HepG2 (cell line): ENCODE measurements around the gene ITCH. TPM values are rescaled to one million over a fixed set of nuclear protein-coding genes. Genes with fewer than 3 reads are reported as not detected.
"Not testable (repeated sequence)": the region's sequence is repeated elsewhere in the genome, so short reads cannot be mapped to it uniquely, and the experiment has no call there.

ENCODE experiments used
- ETV5 ChIP-seq: IDR thresholded peaks from 2 replicates; pipeline ENCODE4 v1.6.1; 2018; ENCODE audit warnings: missing biosample characterization, missing genetic modification reagents, inconsistent platforms, borderline replicate concordance
- NRL ChIP-seq: sonication (generic); formaldehyde crosslinking; IDR thresholded peaks from 2 replicates; pipeline ENCODE4 v1.5.0; 2020; ENCODE audit warnings: missing genetic modification reagents, mild to moderate bottlenecking, moderate library complexity, borderline replicate concordance
- POGZ ChIP-seq: sonication (generic); formaldehyde crosslinking; IDR thresholded peaks from 2 replicates; pipeline ENCODE4 v1.4.0; 2020; ENCODE audit warnings: mild to moderate bottlenecking, missing genetic modification reagents
- PPARG ChIP-seq: conservative IDR thresholded peaks from 2 replicates; pipeline ENCODE4 v1.6.1; 2016; ENCODE audit warnings: missing biosample characterization, missing genetic modification reagents
- SALL1 ChIP-seq: sonication (generic); formaldehyde crosslinking; IDR thresholded peaks from 2 replicates; pipeline ENCODE4 v1.8.0; 2022; ENCODE audit warnings: mild to moderate bottlenecking, missing genetic modification reagents
- SETDB1 ChIP-seq: sonication (generic); formaldehyde crosslinking; IDR thresholded peaks from 2 replicates; pipeline ENCODE4 v1.5.1; 2020; ENCODE audit warnings: missing genetic modification reagents, mild to moderate bottlenecking, borderline replicate concordance
- SMYD3 ChIP-seq: sonication (generic); formaldehyde crosslinking; IDR thresholded peaks from 2 replicates; pipeline ENCODE4 v1.8.1; 2023; ENCODE audit warnings: mild to moderate bottlenecking, missing genetic modification reagents
- SOX13 ChIP-seq, 3 experiments: fragments of 450-650 bp in 1 of 3; sonication (generic) in 1 of 3; formaldehyde crosslinking in 1 of 3; IDR thresholded peaks in 2 of 3; conservative IDR thresholded peaks in 1 of 3; 2 replicates each; pipeline versions ENCODE4 v1.5.0 to v1.6.1; 2016 to 2020; ENCODE audit warnings: antibody characterized with exemption in 1 of 3, mild to moderate bottlenecking in 1 of 3, missing compliant biosample characterization in 1 of 3, missing genetic modification reagents in 1 of 3, moderate library complexity in 1 of 3
- SRY ChIP-seq: sonication (generic); formaldehyde crosslinking; IDR thresholded peaks from 2 replicates; pipeline ENCODE4 v1.8.0; 2022; ENCODE audit warnings: mild to moderate bottlenecking, missing genetic modification reagents
- ZMYM4 ChIP-seq: sonication (generic); formaldehyde crosslinking; IDR thresholded peaks from 2 replicates; pipeline ENCODE4 v1.8.1; 2023; ENCODE audit warnings: mild to moderate bottlenecking, missing genetic modification reagents
- ZNF18 ChIP-seq: sonication (generic); formaldehyde crosslinking; IDR thresholded peaks from 2 replicates; pipeline ENCODE4 v1.8.0; 2022; ENCODE audit warnings: mild to moderate bottlenecking, missing genetic modification reagents; ENCODE audit not compliant: insufficient replicate concordance
- ZNF362 ChIP-seq: sonication (generic); formaldehyde crosslinking; IDR thresholded peaks from 2 replicates; pipeline ENCODE4 v1.4.0; 2020; ENCODE audit warnings: missing genetic modification reagents, mild to moderate bottlenecking, borderline replicate concordance
- polyA plus RNA-seq, 8 experiments: library from polyadenylated mRNA; depleted of rRNA in 3 of 8; stranded (reverse) in 7 of 8; unstranded in 1 of 8; fragments of >200 nt; fragmentation: Illumina TruSeq in 4 of 8; extraction: Trizol in 4 of 8; gene quantifications; 2 replicates each; pipeline versions ENCODE4 v1.2.1 to v1.2.3, GENCODE V29; 2011 to 2016; ENCODE audit warnings: low read depth in 4 of 8, missing spikeins in 1 of 8, mixed read lengths in 1 of 8; ENCODE audit not compliant: insufficient read depth in 1 of 8
- total RNA-seq, 5 experiments: library from RNA; depleted of rRNA; stranded (reverse); fragments of >200 nt; fragmentation: Illumina TruSeq; extraction: Trizol; gene quantifications; 2 replicates each; pipeline ENCODE4 v1.2.3, GENCODE V29; 2016; ENCODE audit warnings: low read depth in 1 of 5
- TF ChIP-seq, protein P1 (sequence below): sonication (generic); formaldehyde crosslinking; IDR thresholded peaks from 2 replicates; pipeline ENCODE4 v1.5.0; 2020; ENCODE audit warnings: missing genetic modification reagents, mild to moderate bottlenecking, borderline replicate concordance
- TF ChIP-seq, protein P2 (sequence below): IDR thresholded peaks from 2 replicates; pipeline ENCODE4 v1.6.1; 2016; ENCODE audit warnings: low read depth
- TF ChIP-seq, protein P3 (sequence below): sonication (generic); formaldehyde crosslinking; IDR thresholded peaks from 2 replicates; pipeline ENCODE4 v1.5.1; 2020; ENCODE audit warnings: mild to moderate bottlenecking, missing genetic modification reagents, borderline replicate concordance

The ITCH gene
- total and polyA plus RNA-seq, 2 of the 13 experiments (the other 11 are each of a cell fraction or from before 2014, with no cell fraction given) = 20.5 to 112 TPM

DNA sequence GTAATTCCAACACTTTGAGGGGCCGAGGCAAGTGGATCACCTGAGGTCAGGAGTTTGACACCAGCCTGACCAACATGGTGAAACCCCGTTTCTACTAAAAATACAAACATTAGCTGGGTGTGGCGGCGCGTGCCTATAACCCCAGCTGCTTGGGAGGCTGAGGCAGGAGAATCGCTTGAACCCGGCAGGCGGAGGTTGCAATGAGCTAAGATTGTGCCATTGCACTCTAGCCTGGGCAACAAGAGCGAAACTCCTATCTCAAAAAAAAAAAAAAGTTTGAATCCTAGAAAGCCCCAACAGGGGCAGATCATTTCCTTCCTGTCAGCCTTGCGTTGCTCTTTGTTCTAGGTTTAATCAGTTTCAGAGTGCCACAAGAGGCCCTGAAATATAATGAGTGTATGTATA lies 42.2 kb downstream of the ITCH start (continued):
- TF ChIP-seq SRY (CRISPR knock-in tag) (peak; percentile 48; the same call in 1 of the 2 replicates), ZNF362 (peak; percentile 89), ZNF18 (peak; percentile 41), NRL (peak; percentile 39; the same call in 1 of the 2 replicates), PPARG (CRISPR knock-in tag) (0 out of 2 replicates have a peak, but pooled peaks have one; percentile 22), SALL1 (CRISPR knock-in tag) (peak; percentile 45; the same call in 1 of the 2 replicates), ZMYM4 (CRISPR knock-in tag) (peak; percentile 38; the same call in 1 of the 2 replicates), SETDB1 (CRISPR knock-in tag) (0 out of 2 replicates have a peak, but pooled peaks have one; percentile 50), ETV5 (CRISPR knock-in tag) (peak; percentile 81; the same call in 1 of the 2 replicates), SMYD3 (0 out of 2 replicates have a peak, but pooled peaks have one; percentile 14), SOX13 (CRISPR knock-in tag; conservative IDR thresholded peaks at IDR 0.05 in 1 of 2, IDR thresholded peaks at IDR 0.05 in 1 of 2) (peak in 1 of 2 experiments; percentile 13; a peak in 1 of 4 replicates), POGZ (0 out of 2 replicates have a peak, but pooled peaks have one; percentile 42)
- TF ChIP-seq, protein P1, sequence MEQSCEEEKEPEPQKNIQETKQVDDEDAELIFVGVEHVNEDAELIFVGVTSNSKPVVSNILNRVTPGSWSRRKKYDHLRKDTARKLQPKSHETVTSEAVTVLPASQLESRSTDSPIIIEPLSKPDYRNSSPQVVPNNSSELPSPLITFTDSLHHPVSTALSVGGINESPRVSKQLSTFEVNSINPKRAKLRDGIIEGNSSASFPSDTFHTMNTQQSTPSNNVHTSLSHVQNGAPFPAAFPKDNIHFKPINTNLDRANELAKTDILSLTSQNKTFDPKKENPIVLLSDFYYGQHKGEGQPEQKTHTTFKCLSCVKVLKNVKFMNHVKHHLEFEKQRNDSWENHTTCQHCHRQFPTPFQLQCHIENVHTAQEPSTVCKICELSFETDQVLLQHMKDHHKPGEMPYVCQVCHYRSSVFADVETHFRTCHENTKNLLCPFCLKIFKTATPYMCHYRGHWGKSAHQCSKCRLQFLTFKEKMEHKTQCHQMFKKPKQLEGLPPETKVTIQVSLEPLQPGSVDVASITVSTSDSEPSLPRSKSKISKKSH (CRISPR knock-in tag) = peak; percentile 75; the same call in 1 of the 2 replicates
- TF ChIP-seq, protein P2, sequence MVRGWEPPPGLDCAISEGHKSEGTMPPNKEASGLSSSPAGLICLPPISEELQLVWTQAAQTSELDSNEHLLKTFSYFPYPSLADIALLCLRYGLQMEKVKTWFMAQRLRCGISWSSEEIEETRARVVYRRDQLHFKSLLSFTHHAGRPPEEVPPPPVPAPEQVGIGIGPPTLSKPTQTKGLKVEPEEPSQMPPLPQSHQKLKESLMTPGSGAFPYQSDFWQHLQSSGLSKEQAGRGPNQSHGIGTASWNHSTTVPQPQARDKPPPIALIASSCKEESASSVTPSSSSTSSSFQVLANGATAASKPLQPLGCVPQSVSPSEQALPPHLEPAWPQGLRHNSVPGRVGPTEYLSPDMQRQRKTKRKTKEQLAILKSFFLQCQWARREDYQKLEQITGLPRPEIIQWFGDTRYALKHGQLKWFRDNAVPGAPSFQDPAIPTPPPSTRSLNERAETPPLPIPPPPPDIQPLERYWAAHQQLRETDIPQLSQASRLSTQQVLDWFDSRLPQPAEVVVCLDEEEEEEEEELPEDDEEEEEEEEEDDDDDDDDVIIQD (CRISPR knock-in tag) = peak; percentile 19; the same call in 1 of the 2 replicates
- TF ChIP-seq, protein P3, sequence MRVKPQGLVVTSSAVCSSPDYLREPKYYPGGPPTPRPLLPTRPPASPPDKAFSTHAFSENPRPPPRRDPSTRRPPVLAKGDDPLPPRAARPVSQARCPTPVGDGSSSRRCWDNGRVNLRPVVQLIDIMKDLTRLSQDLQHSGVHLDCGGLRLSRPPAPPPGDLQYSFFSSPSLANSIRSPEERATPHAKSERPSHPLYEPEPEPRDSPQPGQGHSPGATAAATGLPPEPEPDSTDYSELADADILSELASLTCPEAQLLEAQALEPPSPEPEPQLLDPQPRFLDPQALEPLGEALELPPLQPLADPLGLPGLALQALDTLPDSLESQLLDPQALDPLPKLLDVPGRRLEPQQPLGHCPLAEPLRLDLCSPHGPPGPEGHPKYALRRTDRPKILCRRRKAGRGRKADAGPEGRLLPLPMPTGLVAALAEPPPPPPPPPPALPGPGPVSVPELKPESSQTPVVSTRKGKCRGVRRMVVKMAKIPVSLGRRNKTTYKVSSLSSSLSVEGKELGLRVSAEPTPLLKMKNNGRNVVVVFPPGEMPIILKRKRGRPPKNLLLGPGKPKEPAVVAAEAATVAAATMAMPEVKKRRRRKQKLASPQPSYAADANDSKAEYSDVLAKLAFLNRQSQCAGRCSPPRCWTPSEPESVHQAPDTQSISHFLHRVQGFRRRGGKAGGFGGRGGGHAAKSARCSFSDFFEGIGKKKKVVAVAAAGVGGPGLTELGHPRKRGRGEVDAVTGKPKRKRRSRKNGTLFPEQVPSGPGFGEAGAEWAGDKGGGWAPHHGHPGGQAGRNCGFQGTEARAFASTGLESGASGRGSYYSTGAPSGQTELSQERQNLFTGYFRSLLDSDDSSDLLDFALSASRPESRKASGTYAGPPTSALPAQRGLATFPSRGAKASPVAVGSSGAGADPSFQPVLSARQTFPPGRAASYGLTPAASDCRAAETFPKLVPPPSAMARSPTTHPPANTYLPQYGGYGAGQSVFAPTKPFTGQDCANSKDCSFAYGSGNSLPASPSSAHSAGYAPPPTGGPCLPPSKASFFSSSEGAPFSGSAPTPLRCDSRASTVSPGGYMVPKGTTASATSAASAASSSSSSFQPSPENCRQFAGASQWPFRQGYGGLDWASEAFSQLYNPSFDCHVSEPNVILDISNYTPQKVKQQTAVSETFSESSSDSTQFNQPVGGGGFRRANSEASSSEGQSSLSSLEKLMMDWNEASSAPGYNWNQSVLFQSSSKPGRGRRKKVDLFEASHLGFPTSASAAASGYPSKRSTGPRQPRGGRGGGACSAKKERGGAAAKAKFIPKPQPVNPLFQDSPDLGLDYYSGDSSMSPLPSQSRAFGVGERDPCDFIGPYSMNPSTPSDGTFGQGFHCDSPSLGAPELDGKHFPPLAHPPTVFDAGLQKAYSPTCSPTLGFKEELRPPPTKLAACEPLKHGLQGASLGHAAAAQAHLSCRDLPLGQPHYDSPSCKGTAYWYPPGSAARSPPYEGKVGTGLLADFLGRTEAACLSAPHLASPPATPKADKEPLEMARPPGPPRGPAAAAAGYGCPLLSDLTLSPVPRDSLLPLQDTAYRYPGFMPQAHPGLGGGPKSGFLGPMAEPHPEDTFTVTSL (CRISPR knock-in tag) = peak; percentile 6; the same call in 1 of the 2 replicates
- not testable (repeated sequence) for TF ChIP-seq SOX13 (IDR thresholded peaks at IDR 0.05)
